Measurements from ENCODE around the gene PCDHGC4.

PCDHGC4 gene

DNA sequence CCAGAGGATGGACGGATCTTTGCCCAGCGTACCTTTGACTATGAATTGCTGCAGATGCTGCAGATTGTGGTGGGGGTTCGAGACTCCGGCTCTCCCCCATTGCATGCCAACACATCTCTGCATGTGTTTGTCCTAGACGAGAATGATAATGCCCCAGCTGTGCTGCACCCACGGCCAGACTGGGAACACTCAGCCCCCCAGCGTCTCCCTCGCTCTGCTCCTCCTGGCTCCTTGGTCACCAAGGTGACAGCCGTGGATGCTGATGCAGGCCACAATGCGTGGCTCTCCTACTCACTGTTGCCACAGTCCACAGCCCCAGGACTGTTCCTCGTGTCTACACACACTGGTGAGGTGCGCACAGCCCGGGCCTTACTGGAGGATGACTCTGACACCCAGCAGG, 5.9 kb downstream of the PCDHGC4 start:
- no peak for DNase-seq

DNA sequence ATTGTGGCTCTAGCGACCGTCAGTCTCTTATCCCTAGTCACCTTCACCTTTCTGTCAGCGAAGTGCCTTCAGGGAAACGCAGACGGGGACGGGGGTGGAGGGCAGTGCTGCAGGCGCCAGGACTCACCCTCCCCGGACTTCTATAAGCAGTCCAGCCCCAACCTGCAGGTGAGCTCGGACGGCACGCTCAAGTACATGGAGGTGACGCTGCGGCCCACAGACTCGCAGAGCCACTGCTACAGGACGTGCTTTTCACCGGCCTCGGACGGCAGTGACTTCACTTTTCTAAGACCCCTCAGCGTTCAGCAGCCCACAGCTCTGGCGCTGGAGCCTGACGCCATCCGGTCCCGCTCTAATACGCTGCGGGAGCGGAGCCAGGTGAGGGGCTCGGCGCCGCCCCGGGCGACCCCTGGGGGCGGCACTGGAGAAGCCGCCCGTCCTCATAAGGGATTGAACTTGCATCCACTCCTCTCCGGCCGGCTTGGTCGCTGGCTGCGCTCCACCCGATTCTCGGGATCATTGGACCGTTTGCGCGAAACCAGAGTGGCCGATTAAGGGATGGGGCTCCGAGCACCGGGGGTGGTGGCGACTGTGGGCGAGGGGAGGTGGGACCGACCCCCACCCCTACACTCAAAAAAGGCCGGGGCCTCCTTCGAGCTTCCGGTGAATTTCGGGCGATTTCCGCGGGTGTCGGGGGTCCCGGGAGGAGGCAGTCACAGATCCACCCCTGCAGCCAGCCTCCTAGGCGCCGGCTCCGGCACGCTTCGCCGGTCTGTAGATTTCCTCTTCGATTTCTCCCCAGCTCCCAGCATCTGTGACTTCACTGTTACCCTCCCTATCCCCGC, 6.7 kb downstream of the PCDHGC4 start:
- no peak for DNase-seq

DNA sequence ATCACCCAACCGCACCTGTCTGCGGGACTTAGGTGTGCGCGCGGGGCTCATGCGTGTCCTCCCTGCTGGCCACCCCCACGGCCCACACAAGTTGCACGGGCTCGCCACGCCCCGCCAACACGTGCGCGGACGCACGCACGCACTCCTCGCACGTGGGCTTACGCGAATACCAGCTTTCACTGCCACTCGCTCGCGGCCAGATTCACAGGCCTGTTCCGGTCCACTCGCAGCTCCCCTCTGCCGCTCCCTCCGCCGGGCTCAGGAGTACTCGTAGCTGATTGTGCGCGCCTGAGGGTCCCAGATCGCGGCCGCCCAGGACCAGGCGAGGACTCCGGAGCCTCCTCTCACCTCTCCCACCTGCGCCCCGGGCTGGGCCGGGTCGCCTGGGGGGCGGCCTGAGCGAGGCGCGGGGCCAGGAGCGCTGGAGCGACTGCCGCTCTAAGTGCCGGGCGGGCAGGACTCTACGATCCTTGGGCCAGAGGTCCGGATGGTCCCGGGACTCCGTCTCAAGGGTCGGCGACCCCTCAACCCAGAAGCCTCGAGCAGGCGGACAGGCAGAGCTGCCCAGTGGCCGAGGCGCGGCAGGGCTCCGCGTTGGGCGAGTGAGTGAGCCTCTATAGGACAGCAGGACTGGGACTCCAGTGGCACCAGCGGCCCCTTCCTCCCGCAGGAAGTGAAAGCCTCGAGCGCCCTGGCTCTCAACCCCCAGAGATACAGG, 7.5 kb downstream of the PCDHGC4 start:
- no peak for DNase-seq

DNA sequence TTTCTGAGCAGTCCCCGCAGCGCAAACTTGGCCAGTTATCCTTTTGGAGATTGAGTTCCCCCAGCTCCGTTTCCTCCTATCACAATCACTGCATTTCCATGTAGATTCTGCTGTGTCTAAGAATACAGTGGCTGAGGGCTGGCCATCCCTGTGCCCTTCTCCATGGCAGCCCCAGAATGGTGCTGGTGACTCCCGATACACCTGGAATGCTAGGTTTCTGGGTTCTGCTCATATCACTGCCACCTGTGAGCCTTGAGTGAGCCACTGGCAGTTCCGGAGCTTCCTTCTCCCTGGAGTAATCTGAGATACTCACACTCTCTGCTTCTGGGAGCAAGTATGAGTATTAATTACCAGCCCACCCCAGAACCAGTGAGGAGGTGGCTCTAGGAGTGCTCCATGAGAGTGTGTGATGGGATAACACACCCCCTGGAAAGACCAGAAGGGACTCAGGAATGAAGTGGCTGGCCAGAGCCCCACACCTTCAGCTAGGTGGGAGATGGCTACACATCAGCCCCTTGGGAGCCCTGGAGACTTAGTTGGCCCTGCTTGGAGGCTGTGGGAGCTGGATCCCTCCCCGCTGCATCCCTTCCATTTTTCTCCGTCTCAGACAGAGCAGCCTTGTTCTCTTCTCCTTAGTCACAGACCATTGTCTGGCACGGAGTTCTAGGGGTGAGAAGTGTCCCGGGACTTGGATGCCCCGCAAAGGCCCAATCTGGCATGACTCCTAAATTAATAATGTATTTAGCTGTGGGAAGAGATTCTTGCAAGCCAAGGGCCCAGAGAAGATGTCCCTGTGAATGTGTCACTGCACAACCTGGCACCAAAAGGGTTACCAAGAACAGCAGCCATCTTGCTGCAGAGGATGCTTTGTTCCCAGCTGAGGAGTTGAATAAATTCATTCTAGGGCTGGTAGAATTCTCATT, 8.9 kb downstream of the PCDHGC4 start:
- no peak for DNase-seq

DNA sequence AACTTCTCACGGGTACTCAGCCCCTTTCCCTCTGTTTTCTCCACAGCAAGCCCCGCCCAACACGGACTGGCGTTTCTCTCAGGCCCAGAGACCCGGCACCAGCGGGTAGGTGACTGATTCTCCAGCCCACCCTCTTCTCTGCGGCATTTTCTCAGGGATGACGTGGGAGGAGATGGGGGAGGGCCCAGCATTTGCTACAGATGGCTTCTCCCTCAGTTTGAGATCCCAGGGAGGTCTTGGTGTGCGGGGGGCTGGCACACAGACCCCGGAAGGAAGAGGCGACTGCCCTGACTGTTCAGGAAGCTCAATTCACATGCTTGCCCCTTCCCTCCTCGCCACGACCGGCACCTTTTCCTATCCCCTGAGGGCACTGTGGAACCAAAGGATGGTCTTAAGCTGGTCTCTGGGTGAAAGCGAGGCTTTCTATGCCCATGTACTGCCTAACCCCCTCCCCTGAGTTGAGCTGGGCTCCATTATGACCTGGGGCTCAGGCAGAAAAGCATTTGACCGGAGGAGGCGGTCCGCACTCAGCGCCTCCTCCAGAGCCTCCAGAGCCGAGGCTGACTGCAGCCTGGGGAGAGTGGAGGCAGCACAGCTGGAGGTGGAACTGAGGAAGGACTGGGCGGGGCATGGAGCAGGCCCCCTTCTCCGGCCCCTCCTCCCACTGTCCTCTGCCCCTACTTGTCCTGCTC, 10.1 kb downstream of the PCDHGC4 start:
- DNase-seq = no peak

DNA sequence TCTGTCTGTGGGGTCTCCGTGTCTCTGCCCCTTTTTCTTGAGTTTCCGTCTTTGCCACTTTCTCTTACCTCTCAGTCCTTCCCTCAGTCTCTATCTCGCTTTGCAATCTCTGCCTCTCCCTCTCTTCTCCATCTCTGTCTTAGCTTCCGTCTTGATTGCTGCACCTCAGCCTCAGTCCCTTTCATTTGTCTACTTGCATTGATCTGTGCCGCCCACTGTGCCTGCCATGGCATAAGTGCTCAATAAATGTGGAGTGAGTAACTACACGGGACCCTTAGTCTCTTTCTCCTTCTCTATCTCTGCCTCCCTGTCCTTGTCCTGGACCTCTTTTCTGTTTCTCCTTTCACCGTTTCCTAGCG, 10.6 kb downstream of the PCDHGC4 start:
- DNase-seq = no peak

DNA sequence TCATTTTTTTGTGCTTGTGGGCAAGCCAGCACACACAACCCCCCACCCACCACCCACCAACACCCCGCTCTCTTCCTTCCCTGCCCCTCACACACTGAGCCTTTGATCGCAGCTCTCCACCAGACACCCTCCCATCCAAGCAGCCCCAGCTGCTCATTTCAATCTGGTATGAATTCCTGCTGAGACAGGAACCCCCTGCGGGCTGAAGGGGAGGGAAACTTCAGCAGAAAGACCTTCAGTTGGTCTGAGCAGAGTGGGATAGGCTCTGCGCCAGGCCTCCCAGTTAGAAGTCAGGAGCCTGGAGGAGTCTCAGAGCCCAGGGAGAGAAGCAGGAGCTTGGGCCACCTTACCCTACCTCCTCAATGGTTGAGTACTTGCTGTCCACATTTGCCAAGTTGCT, 11.2 kb downstream of the PCDHGC4 start:
- no peak for DNase-seq

DNA sequence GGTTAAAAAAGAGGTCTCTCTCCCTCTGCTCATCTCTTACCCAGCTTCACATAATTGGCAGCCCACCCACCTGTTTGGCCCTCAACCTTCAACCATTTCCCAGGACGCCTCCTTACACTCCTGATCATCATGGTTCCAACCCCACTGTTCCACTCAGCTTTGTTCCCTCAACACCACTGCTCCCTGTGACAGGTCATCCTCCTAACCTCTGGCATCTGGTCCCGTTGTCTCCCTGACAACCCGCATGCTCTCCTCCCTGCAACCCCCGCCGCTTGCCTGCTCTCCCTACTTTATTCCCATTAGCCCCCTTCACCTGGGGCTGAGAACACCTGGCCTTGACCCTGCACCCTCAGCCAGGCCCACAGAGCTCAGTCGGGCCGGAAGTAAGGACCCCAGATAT, 16.9 kb downstream of the PCDHGC4 start:
- no peak for DNase-seq

DNA sequence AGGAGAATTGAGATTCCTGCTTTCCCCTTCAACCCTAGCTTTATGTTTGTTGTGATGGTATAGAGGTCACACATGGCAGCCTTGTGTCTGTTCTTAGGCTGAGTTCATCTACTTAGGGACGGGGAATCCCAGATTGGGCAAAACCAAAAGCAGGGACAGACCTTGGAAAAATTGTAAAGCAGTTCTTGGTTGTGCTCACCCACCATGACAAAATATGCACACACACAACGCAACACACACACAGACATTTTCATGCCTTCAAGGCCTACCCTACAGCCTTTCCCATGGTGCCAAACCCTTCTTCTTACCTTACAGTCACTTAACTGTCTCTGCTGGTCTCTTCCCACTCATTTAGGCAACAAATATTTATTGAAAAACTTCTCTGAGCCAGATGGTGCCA, 18.9 kb downstream of the PCDHGC4 start:
- DNase-seq = no peak

DNA sequence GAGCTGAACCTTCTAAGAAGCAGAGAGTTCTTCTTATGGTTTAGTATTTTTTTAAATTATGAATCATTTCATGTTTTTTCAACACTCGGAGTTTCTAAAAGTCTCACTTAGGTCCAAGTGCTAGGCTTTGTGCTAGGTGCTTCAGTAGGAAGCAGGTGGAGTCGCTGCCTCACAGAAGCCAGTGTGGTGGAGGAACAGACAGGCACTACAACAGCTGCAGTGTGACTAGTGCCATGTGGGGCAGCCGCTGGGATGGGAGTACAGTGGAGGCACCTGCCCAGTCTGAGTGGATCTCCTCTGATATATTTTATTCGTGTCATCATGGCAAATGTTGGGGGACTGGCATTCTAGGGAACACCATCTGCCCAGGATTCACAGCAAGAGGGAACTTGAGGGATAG, 19.4 kb downstream of the PCDHGC4 start:
- DNase-seq = no peak

DNA sequence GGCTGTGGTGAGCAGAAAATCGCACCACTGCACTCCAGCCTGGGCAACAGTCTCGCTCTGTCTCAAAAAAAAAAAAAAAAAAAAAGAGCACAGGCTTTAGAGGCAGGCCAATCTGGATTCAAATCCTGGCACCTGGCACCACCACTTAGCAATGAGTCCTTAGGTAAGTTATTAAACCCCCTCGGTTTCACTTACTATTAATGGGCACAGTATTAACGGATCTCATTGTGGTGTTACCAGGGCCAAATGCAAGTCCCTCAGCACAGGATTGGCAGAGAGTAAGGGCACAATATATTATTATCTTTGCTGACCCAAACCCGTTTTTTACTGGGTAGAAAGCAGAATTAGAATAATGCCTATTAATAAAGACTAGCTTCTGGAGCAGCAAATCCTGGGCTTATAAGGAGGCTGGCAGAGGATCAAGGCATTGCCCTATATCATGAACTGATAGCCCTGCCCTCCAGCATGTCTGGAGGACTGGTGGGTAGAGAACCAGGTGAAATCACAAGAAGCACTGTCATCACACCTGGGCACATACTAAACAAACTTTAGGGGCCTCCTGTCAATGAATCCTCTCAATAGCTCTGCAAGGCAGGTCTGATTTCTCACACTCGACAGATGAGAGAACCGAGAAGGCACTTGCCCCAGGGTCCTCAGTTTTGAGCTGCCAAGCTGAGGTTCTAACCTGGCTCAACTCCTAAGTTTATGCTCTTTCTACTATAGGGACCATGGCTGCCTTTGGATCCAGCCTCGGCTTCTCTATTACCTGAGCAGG, 21.7 kb downstream of the PCDHGC4 start:
- DNase-seq = no peak

DNA sequence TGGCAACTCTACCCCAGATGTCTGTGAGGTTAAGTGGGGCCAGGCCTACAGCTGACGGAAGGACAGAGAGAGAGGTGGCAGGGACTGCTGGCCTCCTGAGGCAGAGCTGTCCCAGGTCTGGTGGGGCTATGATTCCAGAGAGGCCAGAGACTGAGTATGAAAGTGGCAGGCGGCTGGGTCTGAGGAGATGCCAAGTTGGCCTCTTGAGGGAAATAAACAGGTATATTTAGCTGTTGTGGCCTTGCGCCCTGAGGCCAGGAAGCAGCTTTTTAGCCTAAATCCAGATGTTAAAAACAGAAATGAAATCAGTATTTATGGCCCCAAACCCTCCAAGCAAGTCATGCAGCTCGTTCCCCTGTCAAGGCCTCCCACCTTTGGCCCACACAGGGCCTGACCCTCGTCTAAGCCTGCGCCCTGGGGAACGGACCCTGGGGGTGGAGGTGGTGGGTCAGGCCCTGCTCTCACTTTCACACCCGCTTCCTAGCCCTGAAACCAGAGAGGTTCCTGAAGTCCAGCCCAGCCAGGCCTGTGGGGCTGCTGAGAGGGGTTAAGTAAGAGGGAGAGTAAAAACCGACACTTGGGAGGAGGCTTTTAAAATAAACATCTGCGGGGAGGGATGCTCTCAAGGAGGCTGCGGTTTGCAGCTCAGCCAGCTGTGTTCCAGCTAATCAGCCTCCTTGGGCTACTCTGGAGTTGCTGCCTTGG, 22.7 kb downstream of the PCDHGC4 start:
- no peak for DNase-seq

DNA sequence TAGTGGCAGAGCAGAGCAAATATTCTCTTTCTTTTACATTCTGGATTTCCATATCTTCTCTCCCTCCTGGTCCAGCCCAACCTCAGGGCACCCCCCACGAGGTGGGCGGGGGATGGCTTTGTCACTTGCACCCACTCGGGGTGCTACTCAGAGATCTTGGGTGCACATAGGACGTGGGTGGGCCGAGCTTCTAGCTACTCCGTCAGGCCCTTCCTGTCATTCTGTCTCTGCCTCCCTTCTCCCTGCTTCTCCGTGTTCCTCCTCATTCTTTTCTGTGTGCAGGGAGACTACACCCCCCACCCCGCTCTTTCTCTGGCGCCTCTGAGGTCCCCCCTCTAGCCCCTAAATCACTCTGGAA, 23.6 kb downstream of the PCDHGC4 start:
- no peak for DNase-seq

DNA sequence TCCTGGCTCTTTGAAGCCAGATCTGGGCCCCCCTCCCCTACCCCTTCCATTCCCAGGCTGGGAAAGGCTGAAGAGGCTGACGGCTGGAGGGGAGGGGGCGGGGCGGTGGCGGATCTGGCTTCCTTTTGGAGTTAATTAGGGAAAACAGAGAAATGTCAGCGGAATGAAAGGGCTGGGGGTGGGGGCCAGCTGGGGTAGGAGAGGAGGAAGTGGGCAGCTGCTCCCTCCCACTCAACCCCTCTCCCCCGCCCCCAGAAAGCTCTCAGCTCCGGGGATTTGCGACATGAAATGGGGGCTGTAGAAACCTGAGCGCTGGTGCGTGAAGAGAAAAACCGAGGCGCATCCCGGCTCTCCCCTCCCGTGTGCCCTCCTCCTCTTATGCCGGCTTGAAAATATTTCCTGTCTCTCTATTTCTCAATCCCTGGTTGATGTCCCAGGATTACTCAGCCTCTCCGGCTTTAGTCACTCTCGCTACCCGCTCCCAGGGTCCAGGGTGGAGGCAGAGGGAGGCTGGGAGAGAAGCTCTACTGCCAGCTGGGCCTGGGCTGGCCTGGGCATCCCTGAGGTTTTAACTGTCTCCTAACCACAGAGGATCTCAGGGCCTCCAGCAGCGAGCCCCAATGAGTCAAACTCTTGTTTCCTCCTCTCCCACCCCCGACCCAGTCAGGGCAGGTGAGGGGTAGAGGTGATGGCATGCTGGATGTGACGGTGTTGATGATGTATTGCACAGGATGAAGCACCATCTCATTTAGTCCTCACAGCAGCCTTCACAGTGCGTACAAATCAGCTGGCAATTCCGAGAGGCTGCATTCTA, 24.2 kb downstream of the PCDHGC4 start:
- DNase-seq = no peak

DNA sequence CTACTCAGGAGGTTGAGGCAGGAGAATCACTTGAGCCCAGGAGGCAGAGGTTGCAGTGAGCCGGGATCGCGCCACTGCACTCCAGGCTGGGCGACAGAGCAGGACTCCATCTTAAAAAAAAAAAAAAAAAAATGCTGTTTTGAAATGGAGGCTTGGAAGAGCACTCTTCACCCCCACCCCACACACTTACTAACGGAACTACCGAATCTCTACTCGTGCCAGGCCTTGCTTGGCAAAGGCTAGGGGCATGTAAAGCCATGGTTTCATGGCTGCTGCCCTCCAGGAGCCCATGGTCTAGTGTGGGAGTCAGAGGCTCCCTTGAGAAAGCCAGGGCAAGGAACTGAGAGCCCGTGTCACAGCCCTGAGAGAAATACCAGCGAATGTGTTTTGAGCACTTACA, 25.3 kb downstream of the PCDHGC4 start:
- no peak for DNase-seq

DNA sequence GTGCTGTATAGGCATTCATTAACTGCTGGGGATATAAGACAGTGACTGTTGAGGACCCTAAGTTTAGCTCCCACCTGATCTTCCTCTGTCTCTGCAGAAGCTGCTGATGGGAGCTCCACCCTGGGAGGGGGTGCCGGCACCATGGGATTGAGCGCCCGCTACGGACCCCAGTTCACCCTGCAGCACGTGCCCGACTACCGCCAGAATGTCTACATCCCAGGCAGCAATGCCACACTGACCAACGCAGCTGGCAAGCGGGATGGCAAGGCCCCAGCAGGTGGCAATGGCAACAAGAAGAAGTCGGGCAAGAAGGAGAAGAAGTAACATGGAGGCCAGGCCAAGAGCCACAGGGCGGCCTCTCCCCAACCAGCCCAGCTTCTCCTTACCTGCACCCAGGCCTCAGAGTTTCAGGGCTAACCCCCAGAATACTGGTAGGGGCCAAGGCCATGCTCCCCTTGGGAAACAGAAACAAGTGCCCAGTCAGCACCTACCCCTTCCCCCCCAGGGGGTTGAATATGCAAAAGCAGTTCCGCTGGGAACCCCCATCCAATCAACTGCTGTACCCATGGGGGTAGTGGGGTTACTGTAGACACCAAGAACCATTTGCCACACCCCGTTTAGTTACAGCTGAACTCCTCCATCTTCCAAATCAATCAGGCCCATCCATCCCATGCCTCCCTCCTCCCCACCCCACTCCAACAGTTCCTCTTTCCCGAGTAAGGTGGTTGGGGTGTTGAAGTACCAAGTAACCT, 26.2 kb downstream of the PCDHGC4 start:
- DNase-seq = no peak

DNA sequence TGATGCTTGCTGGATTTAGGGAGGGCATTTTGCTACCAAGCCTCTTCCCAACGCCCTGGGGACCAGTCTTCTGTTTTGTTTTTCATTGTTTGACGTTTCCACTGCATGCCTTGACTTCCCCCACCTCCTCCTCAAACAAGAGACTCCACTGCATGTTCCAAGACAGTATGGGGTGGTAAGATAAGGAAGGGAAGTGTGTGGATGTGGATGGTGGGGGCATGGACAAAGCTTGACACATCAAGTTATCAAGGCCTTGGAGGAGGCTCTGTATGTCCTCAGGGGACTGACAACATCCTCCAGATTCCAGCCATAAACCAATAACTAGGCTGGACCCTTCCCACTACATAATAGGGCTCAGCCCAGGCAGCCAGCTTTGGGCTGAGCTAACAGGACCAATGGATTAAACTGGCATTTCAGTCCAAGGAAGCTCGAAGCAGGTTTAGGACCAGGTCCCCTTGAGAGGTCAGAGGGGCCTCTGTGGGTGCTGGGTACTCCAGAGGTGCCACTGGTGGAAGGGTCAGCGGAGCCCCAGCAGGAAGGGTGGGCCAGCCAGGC, 27.0 kb downstream of the PCDHGC4 start:
- no peak for DNase-seq

DNA sequence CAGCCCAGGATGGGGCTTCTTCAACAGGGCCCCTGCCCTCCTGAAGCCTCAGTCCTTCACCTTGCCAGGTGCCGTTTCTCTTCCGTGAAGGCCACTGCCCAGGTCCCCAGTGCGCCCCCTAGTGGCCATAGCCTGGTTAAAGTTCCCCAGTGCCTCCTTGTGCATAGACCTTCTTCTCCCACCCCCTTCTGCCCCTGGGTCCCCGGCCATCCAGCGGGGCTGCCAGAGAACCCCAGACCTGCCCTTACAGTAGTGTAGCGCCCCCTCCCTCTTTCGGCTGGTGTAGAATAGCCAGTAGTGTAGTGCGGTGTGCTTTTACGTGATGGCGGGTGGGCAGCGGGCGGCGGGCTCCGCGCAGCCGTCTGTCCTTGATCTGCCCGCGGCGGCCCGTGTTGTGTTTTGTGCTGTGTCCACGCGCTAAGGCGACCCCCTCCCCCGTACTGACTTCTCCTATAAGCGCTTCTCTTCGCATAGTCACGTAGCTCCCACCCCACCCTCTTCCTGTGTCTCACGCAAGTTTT, 27.6 kb downstream of the PCDHGC4 start:
- DNase-seq = peak; percentile 64 to 79 (median 70)
